GM12878 (cell line): Measurements from ENCODE around the gene ARHGAP5. TPM values are rescaled to one million over a fixed set of nuclear protein-coding genes. Genes with fewer than 3 reads are reported as not detected.
A peak's percentile ranks its signal among the peaks of the same experiment; 100 is the strongest.

Experiments
- CBX5 ChIP-seq: sonication (generic); IDR thresholded peaks from 2 replicates; pipeline ENCODE4 v1.6.1; 2016; ENCODE audit warnings: low read depth, moderate library complexity, mild to moderate bottlenecking, inconsistent platforms
- CUX1 ChIP-seq: IDR thresholded peaks from 2 replicates; pipeline ENCODE4 v1.6.1; 2012; ENCODE audit warnings: improper control_type of control experiment, low read depth, low read length; ENCODE audit not compliant: insufficient replicate concordance
- DPF2 ChIP-seq: fragments of 450-650 bp; IDR thresholded peaks from 2 replicates; pipeline ENCODE4 v1.6.1; 2017; ENCODE audit warnings: mild to moderate bottlenecking
- HCFC1 ChIP-seq: fragments of 150-350 bp; IDR thresholded peaks from 2 replicates; pipeline ENCODE4 v1.6.1; 2014; ENCODE audit warnings: low read length
- HDGF ChIP-seq: fragments of 450-650 bp; IDR thresholded peaks from 2 replicates; pipeline ENCODE4 v1.6.1; 2016; ENCODE audit warnings: antibody characterized with exemption
- MTA2 ChIP-seq: fragments of 450-650 bp; IDR thresholded peaks from 2 replicates; pipeline ENCODE4 v1.6.1; 2016; ENCODE audit warnings: low read depth, mild to moderate bottlenecking, moderate library complexity
- NR2F1 ChIP-seq: fragments of 450-650 bp; conservative IDR thresholded peaks from 2 replicates; pipeline ENCODE4 v1.6.1; 2017; ENCODE audit warnings: mild to moderate bottlenecking
- PAX5 ChIP-seq: IDR thresholded peaks from 2 replicates; pipeline ENCODE4 v1.6.1; 2011; ENCODE audit warnings: low read depth, low read length, borderline replicate concordance
- SIN3A ChIP-seq: IDR thresholded peaks from 2 replicates; pipeline ENCODE4 v1.6.1; 2012; ENCODE audit warnings: low read depth, low read length, improper control_type of control experiment
- SREBF2 ChIP-seq: IDR thresholded peaks from 2 replicates; pipeline ENCODE4 v1.6.1; 2012; ENCODE audit warnings: mild to moderate bottlenecking, low read length
- USF1 ChIP-seq: IDR thresholded peaks from 2 replicates; pipeline ENCODE4 v1.6.1; 2011; ENCODE audit warnings: borderline replicate concordance, low read depth, mild to moderate bottlenecking, moderate library complexity, mixed read lengths, low read length; ENCODE audit not compliant: insufficient read depth; ENCODE audit errors: extremely low read length
- ZBTB40 ChIP-seq: fragments of 450-650 bp; IDR thresholded peaks from 2 replicates; pipeline ENCODE4 v1.6.1; 2016; ENCODE audit warnings: mild to moderate bottlenecking, moderate library complexity, borderline replicate concordance
- ZNF24 ChIP-seq: fragments of 450-650 bp; IDR thresholded peaks from 2 replicates; pipeline ENCODE4 v1.6.1; 2017; ENCODE audit warnings: antibody characterized with exemption, mild to moderate bottlenecking
- ZNF592 ChIP-seq: fragments of 450-650 bp; IDR thresholded peaks from 2 replicates; pipeline ENCODE4 v1.6.1; 2017; ENCODE audit warnings: mild to moderate bottlenecking, moderate library complexity
- polyA plus RNA-seq, 11 experiments: library from polyadenylated mRNA; depleted of rRNA in 4 of 11; unstranded in 6 of 11; stranded (reverse) in 5 of 11; fragments of >200 nt; fragmentation: Nextera tagmentation in 4 of 11; fragmentation: Illumina TruSeq in 1 of 11; extraction: Ambion mirVana in 4 of 11; extraction: Trizol in 1 of 11; gene quantifications; 1 replicate in 1 of 11; 2 replicates in 10 of 11; pipeline versions ENCODE4 v1.2.1 to v1.2.3, GENCODE V29; 2011 to 2016; ENCODE audit warnings: inconsistent platforms in 2 of 11, missing spikeins in 2 of 11, low read depth in 1 of 11
- total RNA-seq, 4 experiments: library from RNA; depleted of rRNA in 3 of 4; stranded (reverse); fragments of >200 nt in 3 of 4; fragmentation: Illumina TruSeq in 1 of 4; extraction: Trizol in 1 of 4; gene quantifications; 2 replicates each; pipeline versions ENCODE4 v1.2.1 to v1.2.3, GENCODE V29; 2013 to 2021

Gene ARHGAP5
- total and polyA plus RNA-seq, 10 of the 15 experiments (the other 5 are each of a cell fraction or from before 2014, with no cell fraction given), result 0.91 to 19.6 (median 7.2) TPM

- TF ChIP-seq USF1 (no peak), ZNF24 (no peak), ZBTB40 (no peak), CUX1 (no peak), DPF2 (peak; percentile 56; the same call in 1 of the 2 replicates), HCFC1 (no peak), HDGF (no peak), SIN3A (no peak), ZNF592 (no peak), SREBF2 (no peak), PAX5 (peak; percentile 97), NR2F1 (peak; percentile 68), MTA2 (peak; percentile 62), CBX5 (no peak)
Measured at GRCh38 chr14:32102152-32102787, 25.2 kb downstream of the ARHGAP5 start (continued).
